HK-2 (cell line): Measurements from ENCODE around the gene APBA2.

ENCODE experiments used
- DNase-seq: peaks from one replicate; pipeline ENCODE4 v3.0.0-alpha.2; 2018; ENCODE audit not compliant: unreplicated experiment

Gene APBA2

GRCh38 chr15:29102911-29103823, 217.4 kb downstream of the APBA2 start:
- no peak for DNase-seq

GRCh38 chr15:29103824-29104565, 218.2 kb downstream of the APBA2 start:
- no peak for DNase-seq

- no peak for DNase-seq
These were observed 218.7 kb downstream of the APBA2 start for GRCh38 chr15:29104566-29104880.

- DNase-seq: no peak
These were observed 219.5 kb downstream of the APBA2 start for GRCh38 chr15:29105151-29105854.

- DNase-seq: no peak
These were observed 220.3 kb downstream of the APBA2 start for GRCh38 chr15:29106116-29106515.

GRCh38 chr15:29106551-29107290, 220.9 kb downstream of the APBA2 start:
- DNase-seq: no peak

GRCh38 chr15:29107291-29107890, 221.6 kb downstream of the APBA2 start:
- DNase-seq: no peak

GRCh38 chr15:29107971-29108645, 222.3 kb downstream of the APBA2 start:
- DNase-seq: no peak

- DNase-seq: no peak
These were observed 224.0 kb downstream of the APBA2 start for GRCh38 chr15:29109762-29110161.

- DNase-seq: no peak
These were observed 224.4 kb downstream of the APBA2 start for GRCh38 chr15:29110176-29110575.

- DNase-seq: no peak
These were observed 225.0 kb downstream of the APBA2 start for GRCh38 chr15:29110733-29111132.

- no peak for DNase-seq
These were observed 226.0 kb downstream of the APBA2 start for GRCh38 chr15:29111705-29112281.

- DNase-seq: no peak
These were observed 227.8 kb downstream of the APBA2 start for GRCh38 chr15:29113336-29114220.

GRCh38 chr15:29114221-29115092, 228.7 kb downstream of the APBA2 start:
- DNase-seq: no peak

GRCh38 chr15:29115093-29115991, 229.6 kb downstream of the APBA2 start:
- DNase-seq: no peak

- no peak for DNase-seq
These were observed 231.4 kb downstream of the APBA2 start for GRCh38 chr15:29116970-29117700.

GRCh38 chr15:29117778-29118177, 232.0 kb downstream of the APBA2 start:
- DNase-seq: no peak
